GM12878 (cell line): ENCODE data around the gene CACNA1D. TPM values are rescaled to one million over a fixed set of nuclear protein-coding genes. Genes with fewer than 3 reads are reported as not detected.

ENCODE experiments used
- CHD1 ChIP-seq: IDR thresholded peaks from 2 replicates; pipeline ENCODE4 v1.6.1; 2012; ENCODE audit warnings: low read depth, low read length, improper control_type of control experiment
- EGR1 ChIP-seq, 2 experiments: IDR thresholded peaks; 1 replicate in 1 of 2; 2 replicates in 1 of 2; pipeline ENCODE4 v1.6.1; 2011 to 2012; ENCODE audit warnings: low read depth in 2 of 2, low read length in 2 of 2, borderline replicate concordance in 1 of 2, mild to moderate bottlenecking in 1 of 2, moderate library complexity in 1 of 2
- EP300 ChIP-seq, 2 experiments: fragments of 150-350 bp in 1 of 2; IDR thresholded peaks; 2 replicates each; pipeline ENCODE4 v1.6.1; 2011 to 2012; ENCODE audit warnings: low read depth in 2 of 2, low read length in 2 of 2, borderline replicate concordance in 1 of 2, improper control_type of control experiment in 1 of 2, inconsistent platforms in 1 of 2; ENCODE audit not compliant: control insufficient read depth in 1 of 2
- GATAD2B ChIP-seq: fragments of 450-650 bp; conservative IDR thresholded peaks from 2 replicates; pipeline ENCODE4 v1.6.1; 2017; ENCODE audit warnings: low read depth, mild to moderate bottlenecking, moderate library complexity
- IKZF2 ChIP-seq, 2 experiments: fragments of 450-650 bp; IDR thresholded peaks; 2 replicates each; pipeline ENCODE4 v1.6.1; 2017; ENCODE audit warnings: mild to moderate bottlenecking in 2 of 2, moderate library complexity in 2 of 2
- IRF4 ChIP-seq: IDR thresholded peaks from 2 replicates; pipeline ENCODE4 v1.6.1; 2011; ENCODE audit warnings: low read depth, low read length
- KLF5 ChIP-seq: fragments of 450-650 bp; IDR thresholded peaks from 2 replicates; pipeline ENCODE4 v1.6.1; 2014; ENCODE audit warnings: mild to moderate bottlenecking; ENCODE audit not compliant: partially characterized antibody
- MYC ChIP-seq: IDR thresholded peaks from 2 replicates; pipeline ENCODE4 v1.6.1; 2011; ENCODE audit warnings: mild to moderate bottlenecking, low read length, moderate library complexity, inconsistent platforms; ENCODE audit not compliant: insufficient read depth, insufficient replicate concordance, insufficient read length, severe bottlenecking
- POU2F2 ChIP-seq: IDR thresholded peaks from 3 replicates; pipeline ENCODE4 v1.6.1; 2011; ENCODE audit warnings: low read depth, mild to moderate bottlenecking, low read length, borderline replicate concordance
- RCOR1 ChIP-seq: conservative IDR thresholded peaks from 2 replicates; pipeline ENCODE4 v1.6.1; 2012; ENCODE audit warnings: low read depth, low read length, improper control_type of control experiment
- SIN3A ChIP-seq: IDR thresholded peaks from 2 replicates; pipeline ENCODE4 v1.6.1; 2012; ENCODE audit warnings: low read depth, low read length, improper control_type of control experiment
- SUZ12 ChIP-seq: fragments of 200-600 bp; sonication (generic); IDR thresholded peaks from one replicate; pipeline ENCODE4 v1.6.1; 2018; ENCODE audit warnings: antibody characterized with exemption, mild to moderate bottlenecking; ENCODE audit not compliant: unreplicated experiment
- ZNF274 ChIP-seq: IDR thresholded peaks from one replicate; pipeline ENCODE4 v1.8.0; 2011; ENCODE audit not compliant: insufficient read length, insufficient read depth
- polyA plus RNA-seq, 11 experiments: library from polyadenylated mRNA; depleted of rRNA in 4 of 11; unstranded in 6 of 11; stranded (reverse) in 5 of 11; fragments of >200 nt; fragmentation: Nextera tagmentation in 4 of 11; fragmentation: Illumina TruSeq in 1 of 11; extraction: Ambion mirVana in 4 of 11; extraction: Trizol in 1 of 11; gene quantifications; 1 replicate in 1 of 11; 2 replicates in 10 of 11; pipeline versions ENCODE4 v1.2.1 to v1.2.3, GENCODE V29; 2011 to 2016; ENCODE audit warnings: inconsistent platforms in 2 of 11, missing spikeins in 2 of 11, low read depth in 1 of 11
- total RNA-seq, 4 experiments: library from RNA; depleted of rRNA in 3 of 4; stranded (reverse); fragments of >200 nt in 3 of 4; fragmentation: Illumina TruSeq in 1 of 4; extraction: Trizol in 1 of 4; gene quantifications; 2 replicates each; pipeline versions ENCODE4 v1.2.1 to v1.2.3, GENCODE V29; 2013 to 2021
- TF ChIP-seq, protein P1 (sequence below): fragments of 450-650 bp; IDR thresholded peaks from 2 replicates; pipeline ENCODE4 v1.6.1; 2017; ENCODE audit warnings: low read depth, mild to moderate bottlenecking, moderate library complexity

CACNA1D gene
- total and polyA plus RNA-seq, 10 of the 15 experiments (the other 5 are each of a cell fraction or from before 2014, with no cell fraction given) = 0.21 to 24.4 (median 1.6) TPM

DNA sequence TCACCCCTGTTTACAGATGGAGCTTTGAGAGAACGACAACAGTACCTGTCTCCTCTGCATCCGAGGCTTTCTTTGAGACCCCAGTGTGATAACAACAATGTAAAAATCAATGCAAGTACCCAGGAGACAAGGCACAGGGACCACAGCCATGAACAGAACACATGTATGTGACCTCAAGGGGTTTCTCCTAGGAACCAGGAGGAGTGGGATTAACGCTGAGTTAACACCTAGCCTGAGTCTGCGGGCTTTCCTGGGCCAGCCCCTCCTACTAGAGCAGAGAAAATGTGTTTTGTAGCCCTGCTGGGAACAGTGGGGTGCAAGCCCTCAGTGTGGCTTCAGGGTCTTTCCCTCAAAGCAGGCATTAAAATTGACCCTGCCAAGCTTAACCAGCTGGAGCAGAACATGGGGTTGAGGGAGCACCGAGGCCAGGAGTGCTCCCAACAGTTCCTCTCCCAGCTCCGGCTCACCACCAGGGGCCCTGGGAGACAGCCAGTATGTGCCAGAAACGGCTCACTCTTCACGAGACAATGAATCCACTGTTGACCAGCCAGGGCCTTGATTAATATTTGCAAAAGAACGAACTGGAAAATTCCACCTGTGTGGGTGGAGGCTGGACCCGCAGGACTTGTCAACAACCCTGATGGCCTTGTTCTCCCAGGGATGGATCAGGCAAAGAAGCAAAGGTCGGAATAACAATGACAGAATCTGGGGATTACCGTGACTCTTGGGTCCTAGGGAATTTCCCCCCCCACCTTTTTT, 348.2 kb downstream of the CACNA1D start (continued):
- TF ChIP-seq IRF4 (no peak), IKZF2 (IDR thresholded peaks at IDR 0.05) (peak; percentile 73), EP300 (IDR thresholded peaks at IDR 0.05; ENCODE audit: borderline replicate concordance in 1 of 2, control insufficient read depth in 1 of 2, low read depth in 2 of 2, low read length in 2 of 2) (no peak), SUZ12 (no peak), POU2F2 (no peak), ZNF274 (no peak), GATAD2B (peak; percentile 54; the same call in 1 of the 2 replicates), CHD1 (no peak), KLF5 (no peak), EGR1 (IDR thresholded peaks at IDR 0.05; ENCODE audit: borderline replicate concordance in 1 of 2, low read depth in 2 of 2, low read length in 2 of 2) (no peak), MYC (no peak), SIN3A (no peak), RCOR1 (no peak)
- TF ChIP-seq, protein P1, sequence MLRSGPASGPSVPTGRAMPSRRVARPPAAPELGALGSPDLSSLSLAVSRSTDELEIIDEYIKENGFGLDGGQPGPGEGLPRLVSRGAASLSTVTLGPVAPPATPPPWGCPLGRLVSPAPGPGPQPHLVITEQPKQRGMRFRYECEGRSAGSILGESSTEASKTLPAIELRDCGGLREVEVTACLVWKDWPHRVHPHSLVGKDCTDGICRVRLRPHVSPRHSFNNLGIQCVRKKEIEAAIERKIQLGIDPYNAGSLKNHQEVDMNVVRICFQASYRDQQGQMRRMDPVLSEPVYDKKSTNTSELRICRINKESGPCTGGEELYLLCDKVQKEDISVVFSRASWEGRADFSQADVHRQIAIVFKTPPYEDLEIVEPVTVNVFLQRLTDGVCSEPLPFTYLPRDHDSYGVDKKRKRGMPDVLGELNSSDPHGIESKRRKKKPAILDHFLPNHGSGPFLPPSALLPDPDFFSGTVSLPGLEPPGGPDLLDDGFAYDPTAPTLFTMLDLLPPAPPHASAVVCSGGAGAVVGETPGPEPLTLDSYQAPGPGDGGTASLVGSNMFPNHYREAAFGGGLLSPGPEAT = peak; percentile 89
